Kidney (tissue), 14 donors: ENCODE measurements around the gene PPARG. TPM values are rescaled to one million over a fixed set of nuclear protein-coding genes. Genes with fewer than 3 reads are reported as not detected.

Source experiments
- DNase-seq, 5 donors: peaks; one replicate each; pipeline ENCODE4 v3.0.0-alpha.2; 2013 to 2020
- FAIRE-seq: peaks from 2 replicates; lab custom pipeline; 2012; peaks lifted over from hg19 to GRCh38; lab: Jason Lieb, UNC
- H3K27ac ChIP-seq, 2 donors: one replicate each; pipeline ENCODE4 v1.7.0; 2013; ENCODE audit warnings: low read depth in 2 of 2, low read length in 2 of 2, inconsistent platforms in 1 of 2
- H3K27me3 ChIP-seq: one replicate; pipeline ENCODE4 v1.7.1; 2013; ENCODE audit warnings: low read length, inconsistent platforms; ENCODE audit not compliant: control insufficient read depth, insufficient read depth
- H3K36me3 ChIP-seq, 3 donors: one replicate each; pipeline versions ENCODE4 v1.7.0 to v1.7.1; 2013; ENCODE audit warnings: low read length in 3 of 3, control low read depth in 1 of 3, inconsistent platforms in 1 of 3; ENCODE audit not compliant: insufficient read depth in 3 of 3, control insufficient read depth in 2 of 3
- H3K4me1 ChIP-seq, 3 donors: one replicate each; pipeline versions ENCODE4 v1.7.0 to v1.7.1; 2013; ENCODE audit warnings: low read length in 3 of 3, inconsistent platforms in 1 of 3, low read depth in 1 of 3; ENCODE audit not compliant: control insufficient read depth in 2 of 3, insufficient read depth in 2 of 3
- H3K4me3 ChIP-seq, 3 donors: one replicate each; pipeline versions ENCODE4 v1.7.0 to v1.8.1; 2013; ENCODE audit warnings: low read length in 3 of 3, control low read depth in 1 of 3, inconsistent platforms in 1 of 3
- H3K9ac ChIP-seq, 3 donors: one replicate each; pipeline versions ENCODE4 v1.7.0 to v1.7.1; 2013; ENCODE audit warnings: low read length in 3 of 3, control low read depth in 1 of 3, inconsistent platforms in 1 of 3
- H3K9me3 ChIP-seq, 3 donors: one replicate each; pipeline versions ENCODE4 v1.7.0 to v1.7.1; 2013; ENCODE audit warnings: low read length in 3 of 3, control low read depth in 1 of 3, inconsistent platforms in 1 of 3; ENCODE audit not compliant: control insufficient read depth in 2 of 3, insufficient read depth in 1 of 3
- intact Hi-C: fragments of 100-400 bp; cut with DNase I; formaldehyde crosslinking; loops from one replicate; pipeline ENCODE4 v1.11.1; 2022
- polyA plus RNA-seq: library from polyadenylated mRNA; stranded (reverse); fragments of 350-450 nt; fragmentation: Illumina TruSeq; extraction: RNeasy Lipid Tissue Mini Kit (QIAGEN cat#74804); gene quantifications from one replicate; pipeline ENCODE4 v1.2.3, GENCODE V29; 2014; ENCODE audit warnings: low read depth, low replicate concordance; ENCODE audit not compliant: insufficient read depth
- total RNA-seq: library from RNA; stranded (reverse); fragmentation: NEBNext Ultra II Directional; extraction: Animal tissue kit (Norgen Biotek cat#: 25700); gene quantifications from one replicate; pipeline ENCODE4 v1.2.1, GENCODE V29; 2021
- TF ChIP-seq, protein P1 (sequence below): IDR thresholded peaks from 3 replicates; pipeline ENCODE4 v1.5.1; 2012; ENCODE audit warnings: mild to moderate bottlenecking, moderate library complexity, borderline replicate concordance; ENCODE audit not compliant: insufficient read depth; ENCODE audit errors: extremely low read depth
- donor health status: control.
- donor health status: control.
- donor health status: control.
- donor health status: control.
- donor health status: control.
- donor health status: DM: yes; HTN: yes; CAD: no.
- donor health status: Normal renal cell carcinoma (clear cell type).

Gene PPARG
- total and polyA plus RNA-seq, 2 donors from 2014 or later, result 19.0 to 19.2 TPM

GRCh38 chr3:12321015-12321414, 32.1 kb downstream of the PPARG start:
- no peaks in the 10 kb centered on the region for H3K36me3 ChIP-seq
- FAIRE-seq, result no peak
- no peak overlapping the region for H3K9ac ChIP-seq
- TF ChIP-seq, protein P1, sequence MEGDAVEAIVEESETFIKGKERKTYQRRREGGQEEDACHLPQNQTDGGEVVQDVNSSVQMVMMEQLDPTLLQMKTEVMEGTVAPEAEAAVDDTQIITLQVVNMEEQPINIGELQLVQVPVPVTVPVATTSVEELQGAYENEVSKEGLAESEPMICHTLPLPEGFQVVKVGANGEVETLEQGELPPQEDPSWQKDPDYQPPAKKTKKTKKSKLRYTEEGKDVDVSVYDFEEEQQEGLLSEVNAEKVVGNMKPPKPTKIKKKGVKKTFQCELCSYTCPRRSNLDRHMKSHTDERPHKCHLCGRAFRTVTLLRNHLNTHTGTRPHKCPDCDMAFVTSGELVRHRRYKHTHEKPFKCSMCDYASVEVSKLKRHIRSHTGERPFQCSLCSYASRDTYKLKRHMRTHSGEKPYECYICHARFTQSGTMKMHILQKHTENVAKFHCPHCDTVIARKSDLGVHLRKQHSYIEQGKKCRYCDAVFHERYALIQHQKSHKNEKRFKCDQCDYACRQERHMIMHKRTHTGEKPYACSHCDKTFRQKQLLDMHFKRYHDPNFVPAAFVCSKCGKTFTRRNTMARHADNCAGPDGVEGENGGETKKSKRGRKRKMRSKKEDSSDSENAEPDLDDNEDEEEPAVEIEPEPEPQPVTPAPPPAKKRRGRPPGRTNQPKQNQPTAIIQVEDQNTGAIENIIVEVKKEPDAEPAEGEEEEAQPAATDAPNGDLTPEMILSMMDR, result no peak
- H3K9me3 ChIP-seq, result no peaks in the 10 kb centered on the region
- no peaks in the 10 kb centered on the region for H3K27me3 ChIP-seq
- H3K4me1 ChIP-seq, result no peaks in the 10 kb centered on the region
- H3K27ac ChIP-seq, result no peak overlapping the region
- H3K4me3 ChIP-seq, result no peak overlapping the region
- intact Hi-C loops, result no loop called here
- DNase-seq, result no peak

GRCh38 chr3:12323237-12323636, 34.4 kb downstream of the PPARG start:
- H3K4me1 ChIP-seq, result no peaks in the 10 kb centered on the region
- intact Hi-C loops, result no loop called here
- no peaks in the 10 kb centered on the region for H3K9me3 ChIP-seq
- H3K9ac ChIP-seq, result no peak overlapping the region
- H3K27ac ChIP-seq, result no peak overlapping the region
- DNase-seq (no peak), FAIRE-seq (no peak)
- H3K27me3 ChIP-seq, result no peaks in the 10 kb centered on the region
- no peak overlapping the region for H3K4me3 ChIP-seq
- TF ChIP-seq, protein P1, result no peak
- H3K36me3 ChIP-seq, result no peaks in the 10 kb centered on the region

- Histone ChIP-seq H3K27ac (no peak overlapping the region), H3K36me3 (no peaks in the 10 kb centered on the region), H3K4me1 (no peaks in the 10 kb centered on the region), H3K4me3 (no peak overlapping the region), H3K9ac (no peak overlapping the region), H3K27me3 (no peaks in the 10 kb centered on the region), H3K9me3 (no peaks in the 10 kb centered on the region)
- TF ChIP-seq, protein P1, result no peak
- intact Hi-C loops, result no loop called here
- FAIRE-seq (peak; percentile 23), DNase-seq (no peak)
Observed at GRCh38 chr3:12325586-12326515, 37.0 kb downstream of the PPARG start.
